HEK293T (cell line): ENCODE data around the gene NUBPL.

Experiments used
- CTCF ChIA-PET: fragments of 350-600 bp; formaldehyde crosslinking; extraction: SDS; loops from one replicate; lab custom pipeline; 2021; ENCODE audit warnings: antibody characterized with exemption, inconsistent platforms; lab: Yijun Ruan, JAX
- POLR2A ChIA-PET: fragments of 350-600 bp; formaldehyde crosslinking; extraction: SDS; loops from one replicate; lab custom pipeline; 2020; ENCODE audit warnings: antibody characterized with exemption, inconsistent platforms; lab: Yijun Ruan, JAX
- DNase-seq: peaks from one replicate; pipeline ENCODE4 v3.0.0; 2012; ENCODE audit warnings: mixed read lengths; ENCODE audit errors: extremely low spot score
- ARNT ChIP-seq: fragments of 450-650 bp; IDR thresholded peaks from 2 replicates; pipeline ENCODE4 v1.6.1; 2017; ENCODE audit warnings: mild to moderate bottlenecking
- BHLHE40 ChIP-seq: fragments of 450-650 bp; IDR thresholded peaks from 2 replicates; pipeline ENCODE4 v1.6.1; 2016; ENCODE audit warnings: mild to moderate bottlenecking, moderate library complexity, borderline replicate concordance
- CTBP1 ChIP-seq: fragments of 450-650 bp; IDR thresholded peaks from 2 replicates; pipeline ENCODE4 v1.6.1; 2016; ENCODE audit warnings: borderline replicate concordance
- ELF4 ChIP-seq: fragments of 450-650 bp; IDR thresholded peaks from 2 replicates; pipeline ENCODE4 v1.6.1; 2017; ENCODE audit warnings: antibody characterized with exemption
- FOXA1 ChIP-seq: fragments of 450-650 bp; IDR thresholded peaks from 2 replicates; pipeline ENCODE4 v1.6.1; 2016; ENCODE audit warnings: mild to moderate bottlenecking
- FOXK2 ChIP-seq: fragments of 450-650 bp; IDR thresholded peaks from 2 replicates; pipeline ENCODE4 v1.6.1; 2016; ENCODE audit warnings: mild to moderate bottlenecking
- FOXM1 ChIP-seq: fragments of 450-650 bp; IDR thresholded peaks from 2 replicates; pipeline ENCODE4 v1.6.1; 2017; ENCODE audit warnings: mild to moderate bottlenecking, borderline replicate concordance
- HDGF ChIP-seq: fragments of 450-650 bp; IDR thresholded peaks from 2 replicates; pipeline ENCODE4 v1.6.1; 2017; ENCODE audit warnings: antibody characterized with exemption, borderline replicate concordance
- L3MBTL2 ChIP-seq: fragments of 450-650 bp; conservative IDR thresholded peaks from 2 replicates; pipeline ENCODE4 v1.6.1; 2016; ENCODE audit warnings: mild to moderate bottlenecking
- LEF1 ChIP-seq: fragments of 450-650 bp; IDR thresholded peaks from 2 replicates; pipeline ENCODE4 v1.6.1; 2017; ENCODE audit warnings: mild to moderate bottlenecking, borderline replicate concordance
- NFRKB ChIP-seq: fragments of 450-650 bp; IDR thresholded peaks from 2 replicates; pipeline ENCODE4 v1.6.1; 2016; ENCODE audit warnings: mild to moderate bottlenecking, moderate library complexity
- PKNOX1 ChIP-seq: fragments of 450-650 bp; IDR thresholded peaks from 2 replicates; pipeline ENCODE4 v1.6.1; 2016
- SP1 ChIP-seq: fragments of 450-650 bp; IDR thresholded peaks from 2 replicates; pipeline ENCODE4 v1.6.1; 2017
- SUZ12 ChIP-seq: fragments of 450-650 bp; IDR thresholded peaks from 2 replicates; pipeline ENCODE4 v1.6.1; 2016; ENCODE audit warnings: mild to moderate bottlenecking
- TARDBP ChIP-seq: fragments of 450-650 bp; IDR thresholded peaks from 2 replicates; pipeline ENCODE4 v1.6.1; 2016
- ZNF384 ChIP-seq: fragments of 450-650 bp; IDR thresholded peaks from 2 replicates; pipeline ENCODE4 v1.6.1; 2016

The NUBPL gene

GRCh38 chr14:31561155-31561846 is at the start of gene NUBPL:
TSS of gene NUBPL (plus strand) at chr14:31561404. CDS start at chr14:31561440, 36 bp downstream.
- TF ChIP-seq NFRKB: no peak
- peak; percentile 54 for TF ChIP-seq L3MBTL2
- CTCF ChIA-PET: no interaction called here
- POLR2A ChIA-PET: interaction anchor here (0.8 kb wide), 1 partner anchor 11 kb away, joined by 3 read pairs; no protein-coding TSS in a partner anchor
- DNase-seq: peak; percentile 93

- DNase-seq: no peak
- ChIA-PET CTCF (no interaction called here), POLR2A (no interaction called here)
- TF ChIP-seq L3MBTL2 (no peak), FOXK2 (no peak), SP1 (no peak), TARDBP (no peak), ARNT (no peak)
Observed at GRCh38 chr14:31527087-31527486, 34.1 kb upstream of the NUBPL start.

DNA sequence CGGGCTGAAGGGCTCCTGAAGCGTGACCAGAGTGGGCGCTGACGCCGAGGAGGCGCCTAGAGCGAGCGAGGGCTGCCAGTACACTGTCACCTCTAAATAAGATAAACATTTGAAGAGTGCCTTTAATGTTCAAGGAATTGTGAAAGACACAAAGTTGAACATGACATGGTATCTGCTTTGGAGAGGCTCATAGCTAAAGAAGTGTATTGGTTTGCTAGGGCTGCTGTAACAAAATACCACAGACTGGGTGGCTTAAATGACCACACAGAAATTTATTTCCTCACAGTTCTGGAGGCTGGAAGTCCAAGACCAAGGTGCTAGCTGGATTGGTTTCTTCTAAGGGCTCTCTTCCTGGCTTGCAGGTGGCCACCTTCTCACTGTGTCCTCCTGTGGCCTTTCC is 33.7 kb upstream of the NUBPL start:
- CTCF ChIA-PET: no interaction called here
- no peak for DNase-seq
- TF ChIP-seq ZNF384: no peak
- TF ChIP-seq CTBP1: no peak
- TF ChIP-seq SP1: no peak
- TF ChIP-seq FOXM1: no peak
- TF ChIP-seq L3MBTL2: no peak
- no peak for TF ChIP-seq BHLHE40
- TF ChIP-seq TARDBP: no peak
- TF ChIP-seq ELF4: no peak
- TF ChIP-seq PKNOX1: no peak
- no peak for TF ChIP-seq FOXA1
- POLR2A ChIA-PET: no interaction called here

DNA sequence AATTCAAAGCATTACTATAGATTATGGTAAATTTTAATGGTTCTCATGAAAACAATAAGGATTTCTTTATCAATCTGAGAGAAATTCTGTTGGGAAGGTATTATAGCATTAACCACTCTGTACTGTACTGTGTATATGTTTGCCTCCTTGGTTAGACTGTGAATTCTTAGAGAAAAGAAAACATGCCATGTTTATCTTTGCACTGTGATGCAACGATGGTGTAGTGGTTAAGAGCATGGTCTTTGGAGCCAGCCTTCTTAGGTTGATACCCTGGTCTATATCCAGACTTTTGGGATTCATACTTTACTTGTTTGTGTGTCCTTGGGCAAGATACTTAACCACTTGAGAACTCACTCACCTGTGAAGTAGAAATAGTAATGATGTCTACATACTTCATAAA is 32.2 kb upstream of the NUBPL start:
- POLR2A ChIA-PET: no interaction called here
- TF ChIP-seq PKNOX1 (no peak), ZNF384 (no peak), HDGF (no peak), SP1 (no peak), FOXA1 (no peak), FOXK2 (no peak), LEF1 (no peak), NFRKB (no peak), BHLHE40 (no peak), SUZ12 (no peak), FOXM1 (no peak), CTBP1 (no peak), ARNT (no peak), ELF4 (no peak), L3MBTL2 (no peak)
- CTCF ChIA-PET: no interaction called here
- DNase-seq: no peak

GRCh38 chr14:31530136-31530535 is 31.1 kb upstream of the NUBPL start:
- CTCF ChIA-PET: no interaction called here
- TF ChIP-seq NFRKB: no peak
- no peak for TF ChIP-seq ELF4
- no peak for TF ChIP-seq FOXK2
- TF ChIP-seq PKNOX1: no peak
- no peak for TF ChIP-seq LEF1
- no peak for TF ChIP-seq FOXM1
- no peak for TF ChIP-seq L3MBTL2
- TF ChIP-seq SUZ12: no peak
- no peak for TF ChIP-seq CTBP1
- TF ChIP-seq HDGF: no peak
- no peak for TF ChIP-seq FOXA1
- TF ChIP-seq ZNF384: no peak
- no peak for TF ChIP-seq BHLHE40
- no peak for TF ChIP-seq ARNT
- no peak for TF ChIP-seq TARDBP
- no peak for TF ChIP-seq SP1
- POLR2A ChIA-PET: no interaction called here
- DNase-seq: no peak

- ChIA-PET POLR2A (no interaction called here), CTCF (no interaction called here)
- TF ChIP-seq FOXA1: no peak
- DNase-seq: no peak
Observed at GRCh38 chr14:31536201-31536960, 24.8 kb upstream of the NUBPL start.
